Stimulated activated CD8-positive, alpha-beta memory T cell treated with anti-CD3 and anti-CD28 coated beads, Interleukin-12 subunit alpha, Interleukin-12 subunit beta, amount 100 ng/mL, for 24 hours (primary cell): Measurements from ENCODE around the gene OR6S1.
A peak's percentile ranks its signal among the peaks of the same experiment; 100 is the strongest.
"Not testable (repeated sequence)": the region's sequence is repeated elsewhere in the genome, so short reads cannot be mapped to it uniquely, and the experiment has no call there.

Experiments
- DNase-seq: peaks from one replicate; pipeline ENCODE4 v3.0.0-alpha.2; 2020; ENCODE audit errors: extremely low read depth

Gene OR6S1

DNA sequence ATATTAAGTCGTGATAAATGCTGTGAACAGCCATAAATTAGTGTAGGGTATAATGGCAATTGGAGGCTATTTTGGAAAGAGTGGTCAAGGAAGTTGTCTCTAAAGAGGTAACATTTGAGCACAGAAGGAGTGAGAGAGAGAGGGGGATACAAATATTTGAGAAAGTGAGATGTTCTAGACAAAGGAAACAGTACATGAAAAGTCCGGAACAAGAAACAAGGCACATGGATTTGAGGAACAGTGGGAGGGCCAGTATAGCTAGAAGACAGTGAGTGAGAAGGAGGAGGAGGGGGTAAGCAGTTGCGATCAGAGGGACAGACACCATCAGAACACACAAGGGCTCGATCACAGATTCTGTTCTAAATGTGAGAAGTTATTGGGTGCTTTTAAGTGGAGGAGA, 30.2 kb downstream of the OR6S1 start:
- DNase-seq: no peak

DNA sequence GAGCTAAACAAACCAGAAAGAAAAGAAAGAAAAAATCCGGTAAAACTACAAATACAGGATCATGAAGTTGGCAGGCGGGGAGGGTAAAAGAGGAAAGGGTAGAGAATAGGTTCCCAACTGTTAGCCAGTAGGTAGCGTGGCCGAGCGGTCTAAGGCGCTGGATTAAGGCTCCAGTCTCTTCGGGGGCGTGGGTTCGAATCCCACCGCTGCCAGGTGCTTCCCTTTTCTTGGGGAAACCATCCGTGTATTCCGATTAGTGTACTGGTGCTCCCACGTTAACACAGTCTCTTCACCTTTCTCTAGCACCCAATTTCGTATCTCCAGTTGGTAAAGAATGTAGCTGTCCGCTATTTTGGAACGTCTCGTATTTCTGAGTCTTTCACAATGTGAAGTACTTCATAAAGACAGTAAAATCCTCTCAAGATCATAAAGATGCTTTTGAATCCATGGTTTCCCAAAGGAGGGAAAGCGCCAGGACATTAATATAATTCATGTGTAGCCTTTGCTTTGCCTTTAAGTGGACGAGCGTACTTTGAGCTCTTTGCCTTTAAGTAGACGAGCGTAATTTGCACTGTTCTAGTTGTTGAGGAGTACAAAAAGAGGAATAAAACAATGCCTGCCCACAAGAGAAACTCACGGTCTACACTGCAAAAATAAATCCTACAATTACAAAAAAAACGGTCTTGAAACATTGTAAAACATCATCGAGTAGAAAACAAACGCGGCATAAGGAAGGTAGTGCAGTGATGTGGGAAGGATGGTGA, 31.3 kb downstream of the OR6S1 start:
- peak; percentile 58 for DNase-seq

DNA sequence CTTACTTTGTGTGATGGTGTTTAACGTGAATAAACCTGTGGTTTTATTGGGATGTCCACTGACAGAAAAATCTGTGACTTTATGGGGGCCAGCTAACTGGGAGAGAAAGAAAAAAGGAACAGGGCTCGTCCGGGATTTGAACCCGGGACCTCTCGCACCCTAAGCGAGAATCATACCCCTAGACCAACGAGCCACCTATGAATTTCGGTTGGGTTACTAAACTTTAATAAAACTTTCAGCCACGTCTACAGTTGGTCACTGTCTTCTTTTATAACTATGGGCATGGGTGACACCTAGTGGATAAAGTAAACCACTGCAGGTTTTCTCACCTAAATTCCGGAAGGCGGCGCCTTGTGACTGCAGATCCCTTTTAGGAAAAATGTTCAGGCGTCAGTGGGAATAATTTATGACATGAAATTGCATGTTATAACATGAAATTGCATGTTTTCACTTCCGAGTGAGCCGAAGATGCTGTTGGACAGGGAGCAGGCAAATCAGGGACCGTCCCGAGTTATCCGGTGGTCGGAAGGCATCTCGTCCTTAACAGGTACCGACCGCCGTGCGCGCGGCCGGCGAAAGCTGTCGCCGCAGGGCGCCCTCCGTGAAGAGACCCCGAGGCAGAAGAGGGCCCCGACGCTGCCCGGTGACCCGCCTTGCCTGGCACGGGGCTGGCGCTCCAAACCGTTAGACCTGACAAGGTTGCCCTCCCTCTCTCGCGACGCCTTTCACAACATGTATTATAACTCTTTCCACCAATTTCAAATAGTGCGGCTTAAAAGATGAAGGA, 32.1 kb downstream of the OR6S1 start:
- no peak for DNase-seq

DNA sequence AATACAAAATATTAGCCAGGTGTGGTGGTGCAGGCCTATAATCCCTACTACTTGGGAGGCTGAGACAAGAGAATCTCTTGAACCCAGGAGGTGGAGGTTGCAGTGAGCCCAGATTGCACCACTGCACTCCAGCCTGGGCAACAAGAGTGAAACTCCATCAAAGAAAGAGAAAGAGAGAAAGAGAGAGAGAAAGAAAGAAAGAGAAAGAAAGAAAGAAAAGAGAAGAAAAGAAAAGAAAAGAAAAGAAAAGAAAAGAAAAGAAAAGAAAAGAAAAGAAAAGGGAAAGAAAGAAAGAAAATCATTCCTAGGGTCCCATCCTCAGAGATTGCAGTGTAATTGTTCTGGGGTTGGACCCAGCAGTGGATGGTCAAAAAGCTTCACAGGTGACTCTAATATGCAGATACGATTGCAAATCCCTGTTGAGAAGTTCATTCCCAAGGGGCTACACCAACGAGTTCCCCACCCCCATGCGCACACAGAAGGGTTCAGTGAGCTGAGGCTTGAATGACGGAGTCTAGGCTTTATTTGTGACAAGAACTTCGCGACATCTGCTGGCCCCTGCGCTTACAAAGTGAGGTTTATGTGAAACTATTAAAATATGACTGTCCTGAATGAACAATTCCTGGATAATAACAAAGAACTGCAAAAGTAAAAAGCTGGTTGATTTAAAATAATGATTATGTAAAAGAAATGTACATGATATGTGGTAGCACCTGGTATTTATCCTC, 32.9 kb downstream of the OR6S1 start:
- DNase-seq: no peak

DNA sequence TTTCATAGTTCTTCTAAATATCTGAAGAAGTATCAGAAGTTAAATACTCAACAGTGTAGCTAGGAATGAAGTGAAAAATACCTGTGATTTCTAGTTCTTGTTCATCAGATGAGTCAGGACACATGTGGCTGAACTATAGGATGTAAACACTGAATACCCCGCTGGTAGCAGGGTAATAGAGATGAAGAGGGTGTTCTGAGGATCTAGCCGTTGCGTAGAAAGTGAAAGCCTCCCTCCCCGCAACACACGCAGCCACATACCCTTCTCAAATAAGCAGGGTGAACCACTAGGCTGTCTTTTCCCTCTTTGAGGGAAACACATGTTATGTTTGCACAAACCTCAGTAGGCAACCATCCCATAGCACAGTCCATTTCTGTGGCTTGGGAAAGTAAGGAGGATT, 33.9 kb downstream of the OR6S1 start:
- no peak for DNase-seq

DNA sequence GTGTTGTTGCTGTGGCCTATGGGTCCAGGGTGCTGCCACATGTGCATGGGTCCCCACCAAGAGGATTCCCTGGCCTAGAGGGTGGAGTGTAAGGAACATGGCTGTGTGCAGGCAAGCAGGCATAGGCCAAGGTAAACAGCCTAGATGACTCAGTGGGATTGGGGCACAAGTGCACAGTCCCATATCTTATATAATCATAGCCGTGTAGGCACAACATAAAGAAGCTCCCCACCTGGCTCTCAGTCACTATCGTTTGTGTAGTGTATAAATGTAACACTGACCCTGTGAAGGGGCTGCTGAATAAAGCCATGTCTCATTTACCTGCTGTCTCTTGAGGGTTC, 34.6 kb downstream of the OR6S1 start:
- DNase-seq: no peak

DNA sequence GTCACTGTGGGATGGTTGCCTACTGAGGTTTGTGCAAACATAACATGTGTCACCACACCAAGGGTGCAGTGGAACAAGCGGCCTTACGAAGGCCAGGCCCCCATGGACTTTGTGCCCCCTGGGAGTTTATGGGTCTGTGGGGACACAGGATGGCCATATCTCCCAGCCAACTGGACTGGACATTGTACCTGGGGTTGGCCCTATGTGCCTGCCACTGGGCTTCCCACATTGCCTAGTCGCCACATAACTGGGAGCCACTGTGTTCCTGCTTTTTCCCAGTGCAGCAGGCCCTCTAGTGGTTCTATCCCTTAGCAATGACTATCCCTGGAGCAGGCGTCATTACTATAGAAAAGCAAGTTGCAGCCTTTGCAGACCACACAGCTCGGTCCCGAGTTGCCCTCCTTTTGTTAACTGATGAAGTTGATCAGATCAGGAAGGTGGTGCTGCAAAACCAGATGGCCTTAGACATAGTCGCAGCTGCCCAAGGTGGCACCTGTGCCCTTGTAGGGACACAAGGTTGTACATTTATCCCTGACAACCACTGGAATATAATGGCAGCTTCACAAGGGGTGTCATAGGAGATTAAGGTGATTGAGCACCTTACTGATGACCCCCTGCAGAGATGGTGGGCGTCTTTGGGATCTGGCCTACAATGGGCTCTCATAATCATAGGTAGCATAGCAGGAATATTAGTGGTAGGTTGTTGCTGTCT, 35.1 kb downstream of the OR6S1 start:
- DNase-seq: no peak

DNA sequence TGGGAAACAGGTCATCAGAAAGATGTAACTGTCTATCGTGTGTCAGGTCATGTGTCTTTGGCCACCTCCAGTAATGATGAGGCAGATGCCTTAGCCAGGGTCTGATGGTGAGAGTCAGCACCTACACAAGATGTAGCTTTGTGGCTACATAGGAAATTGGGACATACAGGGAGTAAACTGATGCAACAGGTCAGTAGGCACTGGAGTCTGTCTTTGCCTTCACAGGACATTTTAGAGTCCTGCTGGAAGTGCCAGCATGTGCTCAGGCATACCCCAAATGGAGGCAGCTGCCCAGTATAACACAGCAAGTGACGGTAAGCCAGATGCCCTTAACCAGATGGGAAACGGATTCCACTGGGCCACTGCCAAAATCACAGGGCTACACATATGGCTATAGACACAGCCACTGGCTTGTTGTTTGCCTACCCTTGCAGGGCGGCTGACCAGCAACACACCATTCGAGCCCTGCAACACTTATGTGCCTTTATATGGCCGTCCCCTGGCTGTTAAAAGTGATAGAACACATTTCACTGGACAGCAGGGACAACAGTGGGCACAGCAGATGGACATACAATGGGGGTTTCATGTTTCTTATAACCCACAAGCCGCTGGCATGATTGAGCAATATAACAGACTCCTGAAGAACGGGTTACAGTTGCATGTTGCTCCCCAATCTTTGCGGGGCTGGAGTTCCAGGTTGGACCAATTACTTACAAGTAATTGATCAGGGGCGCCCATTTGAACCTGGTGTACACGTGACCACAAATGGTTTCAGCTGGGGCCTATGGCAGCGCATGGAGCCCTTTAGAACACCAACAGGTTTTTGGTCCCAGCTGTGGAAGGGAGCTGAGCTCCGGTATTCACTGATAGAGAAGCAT, 37.4 kb downstream of the OR6S1 start:
- DNase-seq: no peak

DNA sequence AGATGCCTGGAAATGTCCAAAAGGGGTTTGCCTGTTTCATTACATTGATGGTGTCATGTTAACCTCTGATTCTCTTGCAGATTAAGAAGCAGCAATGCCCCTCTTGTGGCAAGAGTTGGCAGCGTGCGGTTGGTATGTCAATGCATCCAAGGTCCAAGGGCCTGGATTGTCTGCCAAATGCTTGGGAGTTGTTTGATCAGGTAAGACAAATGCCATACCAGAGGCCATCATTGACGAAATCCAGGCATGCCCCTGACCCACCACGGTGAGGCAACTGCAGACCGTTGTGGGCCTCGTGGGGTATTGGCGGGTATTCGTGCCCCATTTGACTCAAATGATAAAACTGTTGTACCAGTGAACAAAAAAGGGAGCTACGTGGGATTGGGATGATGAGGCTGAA, 38.9 kb downstream of the OR6S1 start:
- no peak for DNase-seq

DNA sequence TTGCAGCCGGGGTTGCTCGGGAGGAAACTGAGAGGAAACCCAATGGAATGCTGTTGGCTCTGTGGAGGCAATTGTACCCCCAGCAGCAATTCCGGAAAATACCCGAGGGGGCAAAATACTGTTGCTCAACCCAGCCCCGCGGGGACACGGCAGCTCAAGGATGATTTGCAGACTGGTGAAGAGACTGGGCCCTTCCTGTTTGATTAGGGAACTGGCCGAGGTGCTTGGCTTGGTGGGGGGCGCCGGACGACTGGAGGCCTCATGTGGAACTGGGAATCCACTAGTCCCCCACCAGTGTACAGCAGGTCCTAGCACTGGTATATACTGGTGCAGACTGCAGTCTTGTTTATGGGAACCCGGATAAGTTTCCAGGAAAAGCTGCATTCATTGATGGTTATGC, 40.0 kb downstream of the OR6S1 start:
- no peak for DNase-seq

DNA sequence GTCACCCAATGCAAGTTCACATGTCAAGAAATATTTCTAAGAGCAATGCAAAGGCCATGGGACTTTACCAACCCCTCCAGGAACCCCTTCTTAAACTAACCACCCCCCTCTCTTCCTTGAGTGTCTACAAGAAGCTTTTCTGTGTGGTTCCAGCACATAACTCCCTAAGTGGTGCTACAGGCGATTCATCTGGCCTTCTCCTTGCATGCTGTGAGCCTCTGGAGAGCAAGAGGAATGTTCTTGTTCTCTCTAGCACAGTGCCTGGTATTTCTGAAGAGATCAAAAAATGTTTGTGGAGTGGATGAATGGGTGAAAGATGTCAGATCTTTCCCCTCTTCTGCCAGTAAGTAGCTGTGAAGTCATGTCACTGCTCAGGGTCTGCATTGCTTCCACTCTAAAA, 44.4 kb downstream of the OR6S1 start:
- no peak for DNase-seq

DNA sequence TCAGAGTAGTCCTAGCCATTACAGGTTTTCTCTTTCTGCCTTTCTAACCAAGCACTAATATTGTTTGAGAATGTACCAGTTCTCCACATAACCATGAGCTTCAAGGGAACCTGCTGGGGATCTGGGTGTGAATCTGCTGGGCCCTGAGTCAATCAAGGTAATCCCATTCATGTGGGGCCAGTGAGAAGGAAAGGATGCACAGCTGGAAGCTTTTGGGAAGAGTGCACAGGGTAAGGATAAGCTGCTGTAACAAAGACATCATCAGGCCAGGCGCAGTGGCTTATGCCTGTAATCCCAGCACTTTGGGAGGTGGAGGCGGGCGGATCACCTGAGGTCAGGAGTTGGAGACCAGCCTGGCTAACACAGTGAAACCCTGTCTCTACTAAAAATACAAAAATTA, 45.8 kb downstream of the OR6S1 start:
- not testable (repeated sequence) for DNase-seq

DNA sequence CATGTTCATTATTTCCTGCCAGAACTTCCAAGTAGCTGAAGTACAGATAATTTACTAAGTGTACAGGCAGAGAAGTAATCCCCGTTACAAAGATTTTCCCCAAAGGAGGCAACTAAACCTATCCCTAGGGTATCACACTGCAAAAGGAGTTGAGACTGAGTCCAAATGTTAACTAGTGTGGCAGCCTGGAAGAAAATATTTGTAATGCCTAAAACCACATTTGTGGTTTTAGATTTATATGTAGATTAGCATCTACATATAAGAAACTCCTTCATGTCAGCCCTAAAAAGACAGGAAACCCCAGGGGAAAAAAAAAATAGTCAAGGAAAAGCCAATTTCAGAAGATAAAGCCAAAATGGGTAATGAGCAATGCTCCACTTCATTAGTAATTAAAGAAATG, 48.9 kb downstream of the OR6S1 start:
- DNase-seq: no peak

DNA sequence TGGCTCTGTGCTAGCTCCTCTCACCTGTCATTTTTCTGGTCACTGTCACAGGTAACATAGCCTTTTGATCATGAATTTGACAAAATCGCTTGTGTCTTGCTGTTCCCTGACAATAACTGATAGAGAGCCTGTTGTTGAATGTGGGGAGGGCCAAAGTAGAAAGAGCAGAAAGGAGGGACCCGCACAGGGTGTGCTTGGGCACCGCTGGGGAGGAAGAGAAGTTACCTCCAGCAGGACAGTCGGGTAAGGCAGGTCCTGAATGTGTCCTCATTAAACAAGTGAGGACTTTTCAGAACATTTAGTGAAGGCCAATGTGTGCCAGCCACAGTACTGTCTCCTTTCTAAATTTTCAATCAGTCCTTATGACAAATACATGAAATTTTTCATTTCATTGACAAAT, 50.3 kb downstream of the OR6S1 start, which contains the start of gene RNASE12:
TSS of gene RNASE12 (minus strand) at position 142 of the 400 bp plus-strand sequence. CDS start 653 bp downstream, outside the sequence.
- DNase-seq: no peak
